ENCODE measurements around the gene MRPL12.

MRPL12 gene

GRCh38 chr17:81682565-81683207 lies 20.5 kb upstream of the MRPL12 start:
- DNase-seq (ENCODE audit: low read depth), result no peak

DNA sequence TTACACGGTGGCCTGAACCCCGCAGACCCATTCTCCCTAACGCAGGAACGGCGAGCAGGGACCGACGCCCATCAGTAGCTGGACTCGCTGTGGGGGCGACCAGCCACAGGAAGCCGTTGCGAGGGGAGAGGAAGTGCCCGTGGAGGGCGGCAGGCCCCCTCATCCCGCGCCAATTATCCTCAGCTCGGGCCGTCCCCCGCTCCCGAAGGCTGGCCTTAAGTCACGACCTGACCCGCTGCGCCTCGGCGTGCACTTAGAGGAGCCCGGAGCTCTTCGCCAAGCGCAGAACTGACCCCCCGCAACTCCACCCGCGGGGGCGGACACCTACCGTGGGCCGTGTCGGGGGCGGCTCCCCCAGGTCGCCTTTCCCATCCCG lies 20.0 kb upstream of the MRPL12 start:
- no peak for DNase-seq (ENCODE audit: low read depth)

DNA sequence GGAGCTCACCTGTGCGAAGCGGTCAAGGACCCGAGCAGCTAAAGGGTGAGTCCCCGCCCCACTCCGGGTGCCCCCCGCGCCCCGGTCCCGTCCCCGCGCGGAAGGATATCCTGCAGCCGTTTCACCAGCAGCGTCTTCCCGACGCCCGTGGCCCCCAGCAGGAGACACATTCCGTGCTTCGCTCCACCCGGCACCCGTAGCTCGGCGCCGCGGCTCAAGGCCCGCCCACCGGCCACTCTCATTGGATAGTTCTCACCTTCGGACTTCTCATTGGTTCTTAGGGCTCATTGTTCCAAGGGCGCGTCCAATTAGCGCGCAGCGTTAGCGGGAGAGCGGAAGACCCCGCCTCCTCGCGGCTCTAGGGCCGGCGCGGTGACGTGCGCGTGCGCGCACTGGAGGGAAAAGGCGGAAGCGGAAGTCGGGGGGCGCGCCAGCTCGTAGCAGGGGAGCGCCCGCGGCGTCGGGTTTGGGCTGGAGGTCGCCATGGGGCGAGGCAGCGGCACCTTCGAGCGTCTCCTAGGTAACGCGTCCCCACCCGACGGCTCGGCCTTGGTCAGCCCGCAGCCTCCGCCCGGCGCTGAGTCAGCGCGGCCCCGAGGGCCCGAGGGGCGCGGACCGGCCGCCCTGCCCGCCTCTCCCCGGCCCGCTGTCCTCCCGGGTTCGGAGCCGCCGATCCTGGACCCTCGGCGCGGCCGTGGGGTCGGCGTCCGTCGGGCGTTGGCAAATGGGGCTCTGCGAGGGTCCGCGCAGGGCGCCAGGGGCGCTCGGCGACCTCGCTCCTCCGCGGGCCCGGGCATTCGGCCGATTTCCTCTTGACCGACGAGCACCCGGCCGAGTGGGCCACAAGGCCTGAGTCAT lies 19.4 kb upstream of the MRPL12 start, which contains the start of the genes ARL16 and HGS:
TSS of gene ARL16 (minus strand) at position 214 of the 858 bp plus-strand sequence. CDS start at position 170, 44 bp downstream.
TSS of gene HGS (plus strand) at position 428 of the 858 bp plus-strand sequence. CDS start at position 484, 56 bp downstream.
- DNase-seq (ENCODE audit: low read depth), result peak; percentile 95

GRCh38 chr17:81684442-81684911 lies 18.7 kb upstream of the MRPL12 start:
- DNase-seq (ENCODE audit: low read depth), result no peak

- no peak for DNase-seq (ENCODE audit: low read depth)
Measured at GRCh38 chr17:81685108-81685507, 18.1 kb upstream of the MRPL12 start.

DNA sequence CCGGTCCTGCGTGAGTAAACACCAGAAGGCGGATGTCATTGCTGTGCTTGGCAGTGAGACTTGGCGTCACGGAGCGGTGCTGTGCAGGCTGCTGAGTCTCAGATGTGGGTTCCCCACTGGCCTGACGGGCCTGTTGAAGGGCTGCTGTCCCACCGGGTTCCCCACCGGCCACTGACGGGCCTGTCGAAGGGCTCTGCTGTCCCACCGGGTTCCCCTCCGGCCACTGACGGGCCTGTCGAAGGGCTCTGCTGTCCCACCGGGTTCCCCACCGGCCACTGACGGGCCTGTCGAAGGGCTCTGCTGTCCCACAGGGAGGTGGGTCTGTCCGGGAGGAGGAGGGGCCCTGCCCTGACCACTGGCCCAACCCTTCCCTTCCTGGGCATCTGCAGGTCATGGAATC lies 16.6 kb upstream of the MRPL12 start:
- no peak for DNase-seq (ENCODE audit: low read depth)

DNA sequence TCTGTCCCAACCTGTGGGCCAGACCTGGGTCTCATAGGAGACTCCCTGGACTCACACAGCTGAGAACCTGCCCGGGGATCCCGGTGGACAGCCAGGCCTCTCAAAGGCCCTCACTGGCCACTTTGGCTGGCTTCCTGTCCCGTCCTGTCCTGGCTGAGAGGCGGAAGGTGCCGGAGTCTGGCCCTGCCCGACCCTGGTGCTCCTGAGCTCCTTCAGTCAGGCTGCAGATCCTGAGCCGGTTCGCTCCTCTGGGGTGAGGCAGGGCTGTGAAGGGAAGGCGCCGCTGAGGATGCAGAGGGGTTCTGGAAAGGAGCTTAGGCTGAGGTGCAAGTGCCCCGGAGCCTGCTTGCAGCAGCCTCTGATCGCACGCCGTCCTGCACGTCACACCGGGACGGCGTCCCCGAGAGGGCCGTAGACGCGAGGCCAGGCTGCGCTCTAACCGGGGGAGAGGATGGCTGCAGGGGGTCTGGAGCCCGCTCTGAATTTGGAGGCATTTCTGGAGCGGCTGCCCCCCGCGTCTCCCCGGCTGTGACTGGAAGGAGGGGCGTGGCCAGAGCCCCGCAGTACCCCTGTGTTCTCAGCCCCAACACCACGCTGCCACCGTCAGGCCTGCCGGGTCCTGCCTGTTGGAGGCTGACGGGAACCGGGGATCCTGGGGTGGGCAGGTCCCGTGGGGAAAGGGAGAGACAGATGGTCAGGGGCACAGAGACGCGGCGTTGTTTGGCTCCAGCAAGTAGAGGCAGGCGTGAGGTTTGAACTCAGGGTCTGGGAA lies 15.2 kb upstream of the MRPL12 start:
- no peak for DNase-seq (ENCODE audit: low read depth)

DNA sequence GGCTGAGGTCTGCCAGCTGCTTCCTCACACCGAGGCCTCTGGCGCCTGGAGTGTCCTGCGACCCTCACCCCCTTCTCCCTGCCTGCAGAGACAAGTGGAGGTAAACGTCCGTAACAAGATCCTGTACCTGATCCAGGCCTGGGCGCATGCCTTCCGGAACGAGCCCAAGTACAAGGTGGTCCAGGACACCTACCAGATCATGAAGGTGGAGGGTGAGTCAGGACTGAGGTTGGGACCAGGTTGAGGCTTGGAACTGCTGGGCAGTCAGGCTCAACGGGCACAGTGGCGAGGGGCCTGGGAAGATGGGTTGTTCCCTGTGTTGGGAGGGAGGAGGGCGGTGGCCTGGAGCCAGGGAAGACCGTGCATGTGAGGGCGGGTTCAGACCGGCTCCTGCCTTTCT lies 14.6 kb upstream of the MRPL12 start:
- DNase-seq (ENCODE audit: low read depth), result no peak

DNA sequence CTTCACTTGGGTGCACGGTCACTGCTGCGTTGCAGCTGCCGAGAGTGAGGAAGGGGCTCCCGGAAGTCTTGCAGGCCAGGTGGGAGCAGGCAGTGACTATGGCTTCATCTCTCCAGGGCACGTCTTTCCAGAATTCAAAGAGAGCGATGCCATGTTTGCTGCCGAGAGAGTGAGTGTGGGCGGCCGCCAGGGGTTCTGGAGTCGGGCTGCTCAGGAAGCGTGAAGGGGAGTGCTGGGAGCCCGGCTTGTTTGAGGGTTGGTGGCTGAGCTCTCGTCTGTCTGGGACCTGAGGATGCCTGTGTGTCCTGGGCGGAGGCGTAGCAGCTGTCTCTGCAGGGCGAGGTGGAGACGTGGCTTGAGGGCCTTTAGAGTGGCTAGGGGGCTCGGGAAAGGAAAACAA lies 13.1 kb upstream of the MRPL12 start:
- no peak for DNase-seq (ENCODE audit: low read depth)

DNA sequence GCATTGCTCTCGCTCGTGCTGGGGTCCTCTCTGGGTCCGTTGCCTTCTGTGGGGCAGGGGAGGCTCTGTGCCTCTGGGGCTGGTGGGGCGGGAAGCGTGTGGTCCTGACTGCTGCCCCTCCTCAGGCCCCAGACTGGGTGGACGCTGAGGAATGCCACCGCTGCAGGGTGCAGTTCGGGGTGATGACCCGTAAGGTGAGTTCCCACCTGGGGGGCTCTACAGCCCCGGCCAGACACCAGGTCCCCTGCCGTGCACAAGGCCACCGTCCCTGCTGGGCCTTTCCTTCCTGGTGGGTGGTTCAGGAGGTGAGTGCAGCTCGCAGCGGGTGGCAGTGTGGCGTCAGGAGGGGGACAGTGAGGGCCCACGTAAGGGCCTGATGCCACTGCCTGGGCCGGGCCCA lies 12.6 kb upstream of the MRPL12 start:
- no peak for DNase-seq (ENCODE audit: low read depth)

GRCh38 chr17:81691196-81691595 lies 12.0 kb upstream of the MRPL12 start:
- no peak for DNase-seq (ENCODE audit: low read depth)

- DNase-seq (ENCODE audit: low read depth), result no peak
Measured at GRCh38 chr17:81691608-81692007, 11.6 kb upstream of the MRPL12 start.

GRCh38 chr17:81693509-81694210 lies 9.5 kb upstream of the MRPL12 start:
- DNase-seq (ENCODE audit: low read depth), result no peak

- no peak for DNase-seq (ENCODE audit: low read depth)
Measured at GRCh38 chr17:81694810-81695209, 8.4 kb upstream of the MRPL12 start.

- DNase-seq (ENCODE audit: low read depth), result no peak
Measured at GRCh38 chr17:81695211-81695610, 8.0 kb upstream of the MRPL12 start.

DNA sequence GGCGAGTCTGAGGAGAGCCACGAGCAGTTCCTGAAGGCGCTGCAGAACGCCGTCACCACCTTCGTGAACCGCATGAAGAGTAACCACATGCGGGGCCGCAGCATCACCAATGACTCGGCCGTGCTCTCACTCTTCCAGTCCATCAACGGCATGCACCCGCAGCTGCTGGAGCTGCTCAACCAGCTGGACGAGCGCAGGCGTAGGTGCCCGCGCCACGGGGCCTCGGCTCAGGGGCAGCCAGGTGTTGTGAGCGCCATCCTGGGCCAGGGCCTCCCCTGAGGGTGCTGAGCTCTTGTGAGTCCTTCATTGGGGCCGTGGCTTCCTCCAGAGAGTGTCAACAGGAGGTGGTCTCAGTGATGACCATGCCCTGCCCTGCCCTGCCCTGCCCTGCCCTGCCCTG lies 7.4 kb upstream of the MRPL12 start:
- DNase-seq (ENCODE audit: low read depth), result no peak

- DNase-seq (ENCODE audit: low read depth), result no peak
Measured at GRCh38 chr17:81696218-81696941, 6.8 kb upstream of the MRPL12 start.

DNA sequence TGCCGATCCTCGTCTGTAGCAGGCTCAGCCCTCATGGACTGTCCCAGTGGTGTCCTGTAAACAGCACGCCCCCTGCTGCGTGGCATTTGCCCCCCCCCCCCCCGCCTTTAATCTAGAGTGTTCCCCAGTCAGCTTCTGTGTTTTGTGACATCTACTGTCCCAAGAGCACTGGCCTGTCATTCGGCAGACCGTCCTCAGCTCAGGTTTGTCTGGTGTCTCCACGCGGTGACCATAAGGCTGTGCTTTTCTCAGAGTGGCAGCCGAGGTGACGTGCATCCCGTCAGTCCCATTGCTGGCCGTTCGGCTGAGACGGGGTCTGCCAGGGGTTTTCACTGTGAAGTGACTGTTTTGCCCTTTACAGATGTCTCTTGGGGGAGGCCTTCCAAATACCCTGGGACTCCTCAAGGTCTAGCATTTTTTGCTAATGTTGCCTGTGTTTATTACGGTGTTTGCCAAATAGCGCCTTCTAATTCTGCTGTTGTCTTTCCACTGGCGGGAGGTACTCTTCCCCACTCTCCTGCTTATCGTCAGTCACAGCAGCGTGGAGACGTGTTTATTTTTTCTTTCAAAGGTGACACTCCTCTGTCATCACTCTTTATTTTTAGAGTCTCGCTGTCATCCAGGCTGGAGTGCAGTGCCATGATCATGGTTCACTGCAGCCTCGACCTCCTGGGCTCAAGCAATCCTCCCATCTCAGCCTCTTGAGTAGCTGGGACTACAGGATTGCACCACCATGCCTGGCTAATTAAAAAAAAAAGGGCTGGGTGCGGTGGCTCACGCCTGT lies 5.7 kb upstream of the MRPL12 start:
- DNase-seq (ENCODE audit: low read depth), result no peak

DNA sequence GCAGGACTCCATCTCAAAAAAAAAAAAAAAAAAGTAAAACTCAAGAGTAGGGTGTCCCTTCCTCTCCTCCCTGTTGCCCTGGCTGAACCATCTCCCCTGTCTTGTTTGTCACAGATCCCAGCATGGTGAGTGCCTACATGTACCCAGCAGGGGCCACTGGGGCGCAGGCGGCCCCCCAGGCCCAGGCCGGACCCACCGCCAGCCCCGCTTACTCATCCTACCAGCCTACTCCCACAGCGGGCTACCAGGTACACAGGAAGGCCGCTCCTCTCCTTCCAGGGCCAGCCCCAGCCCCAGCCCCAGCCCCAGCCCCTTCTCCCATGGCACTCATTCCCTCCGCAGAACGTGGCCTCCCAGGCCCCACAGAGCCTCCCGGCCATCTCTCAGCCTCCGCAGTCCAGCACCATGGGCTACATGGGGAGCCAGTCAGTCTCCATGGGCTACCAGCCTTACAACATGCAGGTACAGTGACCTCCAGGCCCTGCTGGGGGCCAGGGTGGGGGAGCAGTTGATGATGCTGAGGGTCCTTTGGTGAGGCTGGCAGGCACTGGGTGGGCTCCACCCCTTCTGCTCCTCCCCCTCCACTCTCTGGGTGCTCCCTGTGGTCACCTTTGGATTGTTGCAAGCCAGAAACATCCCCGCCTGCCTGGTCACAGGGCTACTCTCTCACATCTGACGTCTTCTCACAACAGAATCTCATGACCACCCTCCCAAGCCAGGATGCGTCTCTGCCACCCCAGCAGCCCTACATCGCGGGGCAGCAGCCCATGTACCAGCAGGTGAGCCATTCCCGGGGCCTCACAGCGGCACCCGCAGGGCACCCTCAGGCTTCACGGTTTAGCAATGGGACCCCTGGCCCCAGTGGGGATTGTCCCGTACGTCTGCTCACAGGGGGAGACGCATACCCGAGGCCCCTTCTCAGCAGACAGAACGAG lies 2.5 kb upstream of the MRPL12 start:
- DNase-seq (ENCODE audit: low read depth), result no peak
